Measurements from ENCODE around the gene ZG16. TPM values are rescaled to one million over a fixed set of nuclear protein-coding genes. Genes with fewer than 3 reads are reported as not detected.
"Not testable (repeated sequence)": the region's sequence is repeated elsewhere in the genome, so short reads cannot be mapped to it uniquely, and the experiment has no call there.

ZG16 gene
- total and polyA plus RNA-seq, 11 donors: 0.04 to 0.08 TPM; not detected in 9

GRCh38 chr16:29738514-29738913, 39.5 kb upstream of the ZG16 start:
- Histone ChIP-seq H3K9me3 (no peaks in the 10 kb centered on the region), H3K36me3 (no peaks in the 10 kb centered on the region), H3K4me1 (peaks cover 0 to 28% (median 0%) of the 10 kb centered on the region in 12 donors), H3K27ac (peak overlapping the region in 1 of 12 donors; percentile 42), H3K4me3 (no peak overlapping the region), H3K27me3 (peaks cover 0 to 25% (median 0%) of the 10 kb centered on the region in 9 donors)
- intact Hi-C loops (cut with DNase I): no loop called here
- no peak for ATAC-seq
- TF ChIP-seq CTCF (IDR thresholded peaks at IDR 0.05) (no peak), POLR2A (IDR thresholded peaks at IDR 0.05) (no peak)
- no peak for DNase-seq
- 67 to 80% (median 70%) methylated on average over 2 of the region's 2 CpGs for WGBS, 4 donors

DNA sequence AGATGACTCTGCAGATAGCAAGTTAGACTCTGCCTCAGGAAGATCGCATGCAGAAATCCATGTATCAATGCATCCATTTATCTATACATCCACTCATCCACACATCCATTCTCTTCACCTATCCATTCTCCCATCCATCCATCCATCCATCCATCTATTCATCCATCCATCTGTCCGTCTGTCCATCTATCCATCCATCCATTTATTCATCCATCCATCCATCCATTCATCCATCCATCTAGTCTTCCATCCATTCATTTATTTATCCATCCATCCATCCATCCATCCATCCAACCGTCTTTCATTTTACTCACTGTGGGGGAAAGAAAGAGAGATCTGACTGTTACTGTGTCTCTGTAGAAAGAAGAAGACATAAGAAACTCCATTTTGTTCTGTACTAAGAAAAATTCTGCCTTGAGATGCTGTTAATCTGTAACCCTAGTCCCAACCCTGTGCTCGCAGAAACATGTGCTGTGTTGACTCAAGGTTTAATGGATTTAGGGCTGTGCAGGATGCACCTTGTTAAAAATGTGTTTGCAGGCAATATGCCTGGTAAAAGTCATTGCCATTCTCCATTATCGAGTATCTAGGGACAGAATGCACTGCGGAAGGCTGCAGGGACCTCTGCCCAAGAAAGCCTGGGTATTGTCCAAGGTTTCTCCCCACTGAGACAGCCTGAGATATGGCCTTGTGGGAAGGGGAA, 38.0 kb upstream of the ZG16 start:
- ATAC-seq; H3K27ac ChIP-seq; DNase-seq; H3K4me3 ChIP-seq; H3K9me3 ChIP-seq; intact Hi-C loops (cut with DNase I); H3K36me3 ChIP-seq: not testable (repeated sequence)
- Histone ChIP-seq H3K27me3 (peaks cover 0 to 17% (median 0%) of the 10 kb centered on the region in 9 donors), H3K4me1 (peaks cover 0 to 29% (median 0%) of the 10 kb centered on the region in 12 donors)
- WGBS, 4 donors: 71 to 84% (median 76%) methylated on average over 6 of the region's 6 CpGs

GRCh38 chr16:29740630-29741015, 37.4 kb upstream of the ZG16 start:
- intact Hi-C loops (cut with DNase I); H3K4me3 ChIP-seq; H3K36me3 ChIP-seq; ATAC-seq; H3K27ac ChIP-seq; H3K9me3 ChIP-seq; DNase-seq: not testable (repeated sequence)
- Histone ChIP-seq H3K27me3 (peaks cover 0 to 14% (median 0%) of the 10 kb centered on the region in 9 donors), H3K4me1 (peaks cover 0 to 29% (median 0%) of the 10 kb centered on the region in 12 donors)
- 29 to 46% (median 38%) methylated on average over 11 of the region's 11 CpGs for WGBS, 4 donors

DNA sequence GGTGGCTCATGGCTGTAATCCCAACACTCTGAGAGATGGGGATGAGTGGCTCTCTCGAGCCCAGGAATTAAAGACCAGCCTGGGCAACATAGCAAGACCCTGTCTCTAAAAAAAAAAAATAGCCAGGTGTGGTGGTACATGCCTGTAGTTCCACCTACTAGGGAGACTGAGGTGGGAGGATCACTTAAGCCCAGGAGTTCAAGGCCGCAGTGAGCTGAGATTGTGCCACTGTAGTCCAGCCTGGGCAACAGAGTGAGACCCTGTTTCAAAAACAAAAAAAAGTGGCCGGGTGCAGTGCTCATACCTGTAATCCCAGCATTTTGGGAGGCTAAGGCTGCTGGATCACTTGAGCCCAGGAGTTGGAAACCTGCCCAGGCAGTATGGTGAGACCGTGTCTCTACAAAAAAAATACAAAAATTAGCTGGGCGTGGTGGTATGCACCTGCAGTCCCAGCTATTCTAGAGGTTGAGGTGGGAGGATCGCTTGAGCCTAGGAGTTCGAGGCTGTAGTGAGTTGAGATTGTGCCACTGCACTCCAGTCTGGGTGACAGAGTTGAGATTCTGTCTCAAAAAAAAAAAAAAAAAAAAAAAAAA, 35.3 kb upstream of the ZG16 start:
- intact Hi-C loops (cut with DNase I): no loop called here
- peaks cover 0 to 34% (median 0%) of the 10 kb centered on the region in 12 donors for H3K4me1 ChIP-seq
- no peak for TF ChIP-seq POLR2A (IDR thresholded peaks at IDR 0.05)
- H3K27me3 ChIP-seq: peaks cover 0 to 14% (median 0%) of the 10 kb centered on the region in 9 donors
- no peak overlapping the region for H3K27ac ChIP-seq
- ATAC-seq (no peak), DNase-seq (no peak)
- H3K4me3 ChIP-seq: peak overlapping the region in 1 of 12 donors; percentile 73
- H3K36me3 ChIP-seq: no peaks in the 10 kb centered on the region
- WGBS, 4 donors: 83 to 89% (median 85%) methylated on average over 7 of the region's 7 CpGs
- H3K9me3 ChIP-seq: no peaks in the 10 kb centered on the region

- no peak for ATAC-seq
- intact Hi-C loops (cut with DNase I): no loop called here
- no peak for DNase-seq
- Histone ChIP-seq H3K9me3 (no peaks in the 10 kb centered on the region), H3K36me3 (no peaks in the 10 kb centered on the region), H3K27me3 (peaks cover 0 to 14% (median 0%) of the 10 kb centered on the region in 9 donors), H3K4me3 (peak overlapping the region in 1 of 12 donors; percentile 73), H3K4me1 (peaks cover 0 to 27% (median 0%) of the 10 kb centered on the region in 12 donors), H3K27ac (no peak overlapping the region)
- 80 to 96% (median 87%) methylated on average over 5 of the region's 5 CpGs for WGBS, 4 donors
- TF ChIP-seq CTCF (IDR thresholded peaks at IDR 0.05): no peak
Observed at GRCh38 chr16:29743475-29743826, 34.6 kb upstream of the ZG16 start.
